Measurements from ENCODE around the gene SYT2. TPM values are rescaled to one million over a fixed set of nuclear protein-coding genes. Genes with fewer than 3 reads are reported as not detected.
"Not testable (repeated sequence)": the region's sequence is repeated elsewhere in the genome, so short reads cannot be mapped to it uniquely, and the experiment has no call there.

The SYT2 gene
- total RNA-seq, 4 donors from 2014 or later: 0.28 TPM; not detected in 3

DNA sequence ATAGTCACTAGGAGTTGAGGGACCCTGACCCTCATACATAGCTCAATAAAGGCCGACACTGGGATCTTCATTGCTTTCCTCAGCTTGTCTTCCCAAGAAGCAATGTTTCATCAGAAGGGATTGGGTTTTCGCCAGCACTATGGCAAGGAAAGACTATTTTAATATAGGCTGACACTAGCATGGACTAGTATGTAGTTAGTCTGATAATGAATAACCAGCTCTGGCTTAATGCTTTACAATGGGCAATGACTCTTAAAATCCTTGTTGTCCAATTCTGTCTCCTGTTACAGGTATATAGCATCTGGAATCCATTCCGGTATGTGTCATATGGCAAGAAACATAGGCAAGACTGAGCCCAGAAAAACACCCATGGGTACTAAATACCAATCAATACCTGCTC is 15.3 kb upstream of the SYT2 start:
- Histone ChIP-seq H3K4me1 (no peaks in the 10 kb centered on the region), H3K27me3 (no peaks in the 10 kb centered on the region), H3K4me3 (no peak overlapping the region), H3K36me3 (peaks cover 0 to 36% (median 0%) of the 10 kb centered on the region in 3 donors), H3K27ac (no peak overlapping the region), H3K9me3 (no peaks in the 10 kb centered on the region)
- TF ChIP-seq, protein P1, sequence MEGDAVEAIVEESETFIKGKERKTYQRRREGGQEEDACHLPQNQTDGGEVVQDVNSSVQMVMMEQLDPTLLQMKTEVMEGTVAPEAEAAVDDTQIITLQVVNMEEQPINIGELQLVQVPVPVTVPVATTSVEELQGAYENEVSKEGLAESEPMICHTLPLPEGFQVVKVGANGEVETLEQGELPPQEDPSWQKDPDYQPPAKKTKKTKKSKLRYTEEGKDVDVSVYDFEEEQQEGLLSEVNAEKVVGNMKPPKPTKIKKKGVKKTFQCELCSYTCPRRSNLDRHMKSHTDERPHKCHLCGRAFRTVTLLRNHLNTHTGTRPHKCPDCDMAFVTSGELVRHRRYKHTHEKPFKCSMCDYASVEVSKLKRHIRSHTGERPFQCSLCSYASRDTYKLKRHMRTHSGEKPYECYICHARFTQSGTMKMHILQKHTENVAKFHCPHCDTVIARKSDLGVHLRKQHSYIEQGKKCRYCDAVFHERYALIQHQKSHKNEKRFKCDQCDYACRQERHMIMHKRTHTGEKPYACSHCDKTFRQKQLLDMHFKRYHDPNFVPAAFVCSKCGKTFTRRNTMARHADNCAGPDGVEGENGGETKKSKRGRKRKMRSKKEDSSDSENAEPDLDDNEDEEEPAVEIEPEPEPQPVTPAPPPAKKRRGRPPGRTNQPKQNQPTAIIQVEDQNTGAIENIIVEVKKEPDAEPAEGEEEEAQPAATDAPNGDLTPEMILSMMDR (IDR thresholded peaks at IDR 0.05): no peak
- TF ChIP-seq POLR2A (IDR thresholded peaks at IDR 0.05): no peak
- DNase-seq: no peak

DNA sequence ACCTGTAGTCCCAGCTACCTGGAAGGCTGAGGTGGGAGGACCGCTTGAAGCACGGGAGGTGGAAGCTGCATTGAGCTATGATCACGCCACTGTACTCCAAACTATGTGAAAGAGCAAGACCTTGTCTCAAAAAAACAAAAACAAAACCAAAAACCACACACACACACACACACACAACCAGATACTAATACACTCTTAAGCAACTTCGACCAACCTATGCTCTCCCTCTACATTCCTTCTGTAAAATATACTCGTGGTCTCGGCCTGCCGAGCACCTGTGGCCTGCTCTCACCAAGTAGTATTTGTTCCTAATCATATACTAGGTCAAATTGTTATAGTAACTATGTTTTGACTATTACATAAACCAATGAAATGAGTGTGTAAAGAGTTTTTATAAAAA is 13.5 kb upstream of the SYT2 start:
- no peaks in the 10 kb centered on the region for H3K4me1 ChIP-seq
- H3K9me3 ChIP-seq: no peaks in the 10 kb centered on the region
- H3K4me3 ChIP-seq: no peak overlapping the region
- H3K27ac ChIP-seq: no peak overlapping the region
- no peak for DNase-seq
- peaks cover 0 to 18% (median 0%) of the 10 kb centered on the region in 3 donors for H3K36me3 ChIP-seq
- TF ChIP-seq POLR2A (IDR thresholded peaks at IDR 0.05): no peak
- TF ChIP-seq, protein P1 (IDR thresholded peaks at IDR 0.05): no peak
- H3K27me3 ChIP-seq: no peaks in the 10 kb centered on the region

DNA sequence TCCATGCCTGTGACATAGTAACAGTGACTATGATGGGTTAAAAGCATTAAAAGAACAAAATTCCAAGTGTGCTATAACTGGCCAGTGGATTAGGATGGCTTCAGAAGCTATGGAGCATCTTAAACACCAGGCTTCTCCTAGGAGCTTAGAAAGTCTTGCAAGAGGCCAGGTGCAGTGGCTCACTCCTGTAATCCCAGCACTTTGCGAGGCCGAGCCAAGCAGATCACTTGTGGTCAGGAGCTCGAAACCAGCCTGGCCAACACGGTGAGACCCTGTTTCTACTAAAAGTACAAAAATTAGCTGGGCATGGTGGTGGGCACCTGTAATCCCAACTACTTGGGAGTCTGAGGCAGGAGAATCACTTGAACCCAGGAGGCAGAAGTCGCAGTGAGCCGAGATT is 12.8 kb upstream of the SYT2 start:
- H3K4me1 ChIP-seq, DNase-seq, H3K27me3 ChIP-seq, H3K27ac ChIP-seq, H3K9me3 ChIP-seq, H3K4me3 ChIP-seq: not testable (repeated sequence)
- peaks cover 0 to 12% (median 0%) of the 10 kb centered on the region in 3 donors for H3K36me3 ChIP-seq

DNA sequence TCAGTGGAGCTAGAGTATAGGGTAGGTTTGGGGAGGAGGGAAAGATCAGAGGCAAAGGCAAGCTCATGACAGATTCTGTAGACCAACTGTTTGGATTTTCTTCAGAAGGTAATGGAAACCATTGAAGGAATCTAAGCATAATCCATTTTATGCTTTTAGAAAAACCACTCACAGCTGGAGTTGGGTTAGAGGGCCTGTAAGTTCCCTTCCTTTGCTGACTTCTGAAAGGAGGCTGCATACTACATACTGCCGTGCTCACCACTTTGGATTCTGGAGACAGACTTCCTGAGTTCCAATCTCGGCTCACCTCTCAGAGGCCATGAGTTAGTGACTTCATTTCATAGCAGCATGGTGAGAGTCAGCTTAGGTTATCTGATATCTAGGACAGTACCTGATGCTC is 6.4 kb upstream of the SYT2 start:
- H3K4me1 ChIP-seq: no peaks in the 10 kb centered on the region
- no peaks in the 10 kb centered on the region for H3K27me3 ChIP-seq
- no peak overlapping the region for H3K4me3 ChIP-seq
- TF ChIP-seq, protein P1 (IDR thresholded peaks at IDR 0.05): no peak
- TF ChIP-seq POLR2A (IDR thresholded peaks at IDR 0.05): no peak
- H3K36me3 ChIP-seq: no peaks in the 10 kb centered on the region
- no peak for DNase-seq
- H3K27ac ChIP-seq: no peak overlapping the region
- no peaks in the 10 kb centered on the region for H3K9me3 ChIP-seq

DNA sequence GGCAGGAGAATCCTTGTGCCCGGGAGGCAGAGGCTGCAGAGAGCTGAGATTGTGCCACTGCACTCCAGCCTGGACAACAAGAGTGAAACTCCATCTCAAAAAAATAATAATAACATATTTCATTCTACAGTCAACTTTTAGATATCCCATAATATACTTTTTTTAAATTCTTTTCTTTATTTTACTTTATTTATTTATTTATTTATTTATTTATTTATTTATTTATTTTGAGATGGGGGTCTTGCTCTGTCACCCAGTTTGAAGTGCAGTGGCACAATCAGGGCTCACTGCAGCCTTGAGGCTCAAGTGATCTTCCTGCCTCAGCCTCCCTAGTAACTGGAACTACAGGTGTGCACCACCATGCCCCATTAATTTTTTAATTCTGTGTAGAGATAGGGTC is 3.9 kb upstream of the SYT2 start:
- not testable (repeated sequence) for H3K27ac ChIP-seq, H3K4me3 ChIP-seq, DNase-seq, H3K9me3 ChIP-seq, H3K36me3 ChIP-seq
- Histone ChIP-seq H3K27me3 (peaks cover 0 to 16% of the 10 kb centered on the region in 2 donors), H3K4me1 (peaks cover 0 to 16% (median 0%) of the 10 kb centered on the region in 4 donors)

DNA sequence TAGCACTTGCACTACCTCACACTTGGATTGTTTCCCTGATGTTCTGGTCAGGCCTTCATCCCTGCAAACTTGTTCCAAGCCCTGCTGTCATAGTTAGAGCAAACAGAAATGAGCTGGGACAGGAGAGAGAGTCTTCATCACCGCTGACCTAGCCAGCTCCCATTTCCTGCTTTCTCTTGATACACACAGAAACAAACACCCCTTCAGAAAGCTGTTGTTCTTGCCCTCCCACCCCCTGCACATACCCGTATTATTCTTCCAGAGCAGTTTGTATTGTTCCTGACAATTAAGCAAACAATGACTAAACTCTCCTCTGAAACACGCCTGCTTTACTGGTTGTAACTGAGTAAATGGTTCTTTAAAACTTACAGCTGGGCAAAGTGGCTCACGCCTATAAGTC is 2.9 kb upstream of the SYT2 start:
- H3K9me3 ChIP-seq: no peaks in the 10 kb centered on the region
- no peak for TF ChIP-seq POLR2A (IDR thresholded peaks at IDR 0.05)
- TF ChIP-seq, protein P1 (IDR thresholded peaks at IDR 0.05): no peak
- H3K4me3 ChIP-seq: no peak overlapping the region
- no peaks in the 10 kb centered on the region for H3K36me3 ChIP-seq
- peaks cover 0 to 21% of the 10 kb centered on the region in 2 donors for H3K27me3 ChIP-seq
- no peak for DNase-seq
- no peak overlapping the region for H3K27ac ChIP-seq
- peaks cover 0 to 18% (median 0%) of the 10 kb centered on the region in 4 donors for H3K4me1 ChIP-seq

DNA sequence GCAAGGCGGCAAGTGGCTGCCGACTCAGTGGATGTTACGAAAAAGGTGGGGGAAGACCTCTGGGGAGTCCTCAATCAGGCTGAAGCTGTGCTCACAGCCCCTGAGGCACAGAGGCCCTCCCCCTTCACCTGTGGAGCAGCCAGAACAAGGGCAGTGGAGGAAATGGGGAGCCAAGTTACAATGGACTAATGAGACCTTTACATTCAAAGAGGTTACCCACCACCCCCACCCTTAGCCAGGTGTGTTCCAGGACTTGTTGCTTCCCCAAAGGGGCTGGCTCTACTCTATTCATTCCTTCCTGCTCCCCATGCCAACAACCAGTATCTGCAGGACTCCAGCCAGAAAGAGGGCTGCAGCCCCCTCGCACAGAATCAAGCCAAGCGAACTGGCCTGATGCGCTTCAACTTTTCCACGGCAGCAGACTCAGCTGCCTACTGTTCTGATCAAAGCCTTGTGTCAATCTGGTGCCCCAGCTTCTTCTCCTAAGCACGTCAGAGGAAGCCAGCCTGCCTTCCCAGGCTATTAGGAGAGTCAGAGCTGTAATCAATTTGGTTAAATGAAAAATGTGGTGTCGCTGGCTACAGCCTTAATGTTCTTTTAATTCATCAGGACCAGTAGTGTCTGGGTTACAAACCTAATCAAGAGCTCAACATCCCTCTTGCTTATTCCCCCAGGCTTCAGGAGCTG is 1.8 kb upstream of the SYT2 start:
- Histone ChIP-seq H3K4me3 (no peak overlapping the region), H3K36me3 (no peaks in the 10 kb centered on the region), H3K4me1 (peaks cover 0 to 18% (median 0%) of the 10 kb centered on the region in 4 donors), H3K27me3 (peaks cover 0 to 21% of the 10 kb centered on the region in 2 donors), H3K9me3 (no peaks in the 10 kb centered on the region), H3K27ac (no peak overlapping the region)
- TF ChIP-seq, protein P1 (IDR thresholded peaks at IDR 0.05): no peak
- no peak for TF ChIP-seq POLR2A (IDR thresholded peaks at IDR 0.05)
- no peak for DNase-seq

All from Peyer's patch (tissue), 4 donors.